OCI-LY3 (cell line): Measurements from ENCODE around the gene CCNG2.

Experiments
- H2AFZ ChIP-seq: fragments of 200-600, 300-600 bp; shearing (Covaris generic); 2 replicates; pipeline ENCODE4 v1.6.0; 2014; ENCODE audit warnings: antibody characterized with exemption, low read depth, low read length
- H3K27ac ChIP-seq: fragments of 200-600, 300-600 bp; sonication (generic); 2 replicates; pipeline ENCODE4 v1.5.1; 2014; ENCODE audit warnings: mild to moderate bottlenecking, low read length, moderate library complexity, mixed read lengths
- H3K27me3 ChIP-seq: fragments of 200-600, 300-600 bp; sonication (generic); 2 replicates; pipeline ENCODE4 v1.6.1; 2014; ENCODE audit warnings: low read depth, low read length, mixed read lengths
- H3K36me3 ChIP-seq: fragments of 200-600, 300-600 bp; sonication (generic); replicated peaks from 2 replicates; pipeline ENCODE3; 2014; ENCODE audit warnings: low read depth, low read length, mixed read lengths
- H3K4me1 ChIP-seq: fragments of 300-600, 200-600 bp; sonication (generic); 2 replicates; pipeline ENCODE4 v1.6.1; 2014; ENCODE audit warnings: low read length, mixed read lengths
- H3K4me2 ChIP-seq: fragments of 200-600, 300-600 bp; sonication (generic); 2 replicates; pipeline ENCODE4 v1.6.1; 2014; ENCODE audit warnings: low read length, mixed read lengths
- H3K4me3 ChIP-seq: fragments of 300-600, 200-600 bp; sonication (generic); 2 replicates; pipeline ENCODE4 v1.5.1; 2014; ENCODE audit warnings: antibody characterized with exemption, mild to moderate bottlenecking, low read length, moderate library complexity
- H3K79me2 ChIP-seq: fragments of 300-600, 200-600 bp; shearing (Covaris generic); 2 replicates; pipeline ENCODE4 v1.6.1; 2014; ENCODE audit warnings: mild to moderate bottlenecking, low read length, mixed read lengths
- H3K9ac ChIP-seq: fragments of 300-600, 200-600 bp; shearing (Covaris generic); 2 replicates; pipeline ENCODE4 v1.6.0; 2014; ENCODE audit warnings: mild to moderate bottlenecking, low read length, moderate library complexity
- H3K9me3 ChIP-seq: fragments of 200-600, 300-600 bp; shearing (Covaris generic); 2 replicates; pipeline ENCODE4 v1.6.1; 2014; ENCODE audit warnings: low read length, mixed read lengths; ENCODE audit not compliant: insufficient read depth
- H4K20me1 ChIP-seq: fragments of 200-600, 300-600 bp; sonication (generic); 2 replicates; pipeline ENCODE4 v1.6.1; 2016; ENCODE audit warnings: low read length, mixed read lengths; ENCODE audit not compliant: insufficient read depth
- EZH2phosphoT487 ChIP-seq: fragments of 200-600 bp; shearing (Covaris generic); IDR thresholded peaks from 2 replicates; pipeline ENCODE4 v1.6.1; 2018; ENCODE audit warnings: antibody characterized with exemption, mixed run types, low read depth
- TF ChIP-seq, protein P1 (sequence below): fragments of 200-600, 300-600 bp; sonication (generic); IDR thresholded peaks from 2 replicates; pipeline ENCODE4 v1.5.1; 2014; ENCODE audit warnings: antibody characterized with exemption, low read length, low read depth

CCNG2 gene

DNA sequence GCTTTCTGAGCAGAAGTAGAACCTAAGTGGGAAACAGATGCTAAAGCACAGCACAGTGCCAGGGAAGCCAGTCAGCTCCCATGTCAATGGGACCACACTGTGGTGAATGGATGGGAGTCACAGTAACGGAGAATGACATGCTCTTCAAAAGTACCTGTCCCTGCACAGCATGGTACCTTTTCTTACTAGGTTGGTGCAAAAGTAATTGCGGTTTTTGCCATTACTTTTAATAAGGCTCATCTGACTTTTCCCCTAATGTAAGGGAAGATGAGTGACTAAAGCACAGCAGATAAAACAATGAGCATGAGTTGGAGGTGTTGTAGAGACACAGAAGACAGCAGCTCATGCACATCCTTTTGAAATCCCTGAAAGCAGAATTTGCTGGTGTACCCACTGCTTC is 62.3 kb downstream of the CCNG2 start:
- Histone ChIP-seq H3K4me2 (no peak overlapping the region), H3K9me3 (no peaks in the 10 kb centered on the region), H3K9ac (no peak overlapping the region), H3K27me3 (peaks cover 14% of the 10 kb centered on the region), H3K36me3 (no peaks in the 10 kb centered on the region), H2AFZ (no peak overlapping the region), H3K27ac (no peak overlapping the region), H3K4me3 (no peak overlapping the region), H3K79me2 (no peaks in the 10 kb centered on the region), H3K4me1 (peaks cover 14% of the 10 kb centered on the region), H4K20me1 (no peaks in the 10 kb centered on the region)
- TF ChIP-seq, protein P1, sequence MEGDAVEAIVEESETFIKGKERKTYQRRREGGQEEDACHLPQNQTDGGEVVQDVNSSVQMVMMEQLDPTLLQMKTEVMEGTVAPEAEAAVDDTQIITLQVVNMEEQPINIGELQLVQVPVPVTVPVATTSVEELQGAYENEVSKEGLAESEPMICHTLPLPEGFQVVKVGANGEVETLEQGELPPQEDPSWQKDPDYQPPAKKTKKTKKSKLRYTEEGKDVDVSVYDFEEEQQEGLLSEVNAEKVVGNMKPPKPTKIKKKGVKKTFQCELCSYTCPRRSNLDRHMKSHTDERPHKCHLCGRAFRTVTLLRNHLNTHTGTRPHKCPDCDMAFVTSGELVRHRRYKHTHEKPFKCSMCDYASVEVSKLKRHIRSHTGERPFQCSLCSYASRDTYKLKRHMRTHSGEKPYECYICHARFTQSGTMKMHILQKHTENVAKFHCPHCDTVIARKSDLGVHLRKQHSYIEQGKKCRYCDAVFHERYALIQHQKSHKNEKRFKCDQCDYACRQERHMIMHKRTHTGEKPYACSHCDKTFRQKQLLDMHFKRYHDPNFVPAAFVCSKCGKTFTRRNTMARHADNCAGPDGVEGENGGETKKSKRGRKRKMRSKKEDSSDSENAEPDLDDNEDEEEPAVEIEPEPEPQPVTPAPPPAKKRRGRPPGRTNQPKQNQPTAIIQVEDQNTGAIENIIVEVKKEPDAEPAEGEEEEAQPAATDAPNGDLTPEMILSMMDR, result no peak
- no peak for TF ChIP-seq EZH2phosphoT487
